ENCODE data around the gene ZC2HC1B.
"Not testable (repeated sequence)": the region's sequence is repeated elsewhere in the genome, so short reads cannot be mapped to it uniquely, and the experiment has no call there.

Gene ZC2HC1B

GRCh38 chr6:143871202-143871730, 7.0 kb downstream of the ZC2HC1B start:
- DNase-seq, result not testable (repeated sequence)

- peak; percentile 71 for DNase-seq
Measured at GRCh38 chr6:143872201-143872600, 7.9 kb downstream of the ZC2HC1B start.

GRCh38 chr6:143873600-143873999, 9.3 kb downstream of the ZC2HC1B start:
- DNase-seq, result not testable (repeated sequence)

GRCh38 chr6:143874503-143874902, 10.2 kb downstream of the ZC2HC1B start:
- DNase-seq, result peak; percentile 38

GRCh38 chr6:143877584-143878271, 13.5 kb downstream of the ZC2HC1B start:
- no peak for DNase-seq

- no peak for DNase-seq
Measured at GRCh38 chr6:143878272-143878760, 14.0 kb downstream of the ZC2HC1B start.

- DNase-seq, result no peak
Measured at GRCh38 chr6:143880412-143880811, 16.1 kb downstream of the ZC2HC1B start.

- DNase-seq, result no peak
Measured at GRCh38 chr6:143882401-143882930, 18.2 kb downstream of the ZC2HC1B start.

- DNase-seq, result no peak
Measured at GRCh38 chr6:143884216-143884900, 20.1 kb downstream of the ZC2HC1B start.

- no peak for DNase-seq
Measured at GRCh38 chr6:143885116-143885515, 20.8 kb downstream of the ZC2HC1B start.

GRCh38 chr6:143894655-143895054, 30.4 kb downstream of the ZC2HC1B start:
- no peak for DNase-seq

GRCh38 chr6:143896126-143896860, 32.0 kb downstream of the ZC2HC1B start:
- DNase-seq, result peak; percentile 27

- DNase-seq, result no peak
Measured at GRCh38 chr6:143900358-143900757, 36.1 kb downstream of the ZC2HC1B start.

- no peak for DNase-seq
Measured at GRCh38 chr6:143901885-143902750, 37.8 kb downstream of the ZC2HC1B start.

- DNase-seq, result no peak
Measured at GRCh38 chr6:143902827-143903226, 38.6 kb downstream of the ZC2HC1B start.

GRCh38 chr6:143911028-143911427, 46.8 kb downstream of the ZC2HC1B start:
- no peak for DNase-seq

GRCh38 chr6:143912671-143913070, 48.4 kb downstream of the ZC2HC1B start:
- no peak for DNase-seq

- not testable (repeated sequence) for DNase-seq
Measured at GRCh38 chr6:143917026-143917425, 52.8 kb downstream of the ZC2HC1B start.

- DNase-seq, result no peak
Measured at GRCh38 chr6:143928853-143929252, 64.6 kb downstream of the ZC2HC1B start.

- DNase-seq, result no peak
Measured at GRCh38 chr6:143929975-143930374, 65.7 kb downstream of the ZC2HC1B start.

GRCh38 chr6:143934331-143934730, 70.1 kb downstream of the ZC2HC1B start:
- no peak for DNase-seq

- no peak for DNase-seq
Measured at GRCh38 chr6:143934867-143935266, 70.6 kb downstream of the ZC2HC1B start.
